Skin epidermis (tissue), 12 donors: ENCODE measurements around the gene F2RL2.
"Not testable (repeated sequence)": the region's sequence is repeated elsewhere in the genome, so short reads cannot be mapped to it uniquely, and the experiment has no call there.

Source experiments
- H3K27ac ChIP-seq, 21 experiments: fragments of 200-600 bp; sonication (generic) in 11 of 21; one replicate each; pipeline ENCODE4 v1.5.0; 2020; ENCODE audit warnings: mild to moderate bottlenecking in 3 of 21, inconsistent platforms in 2 of 21, moderate library complexity in 2 of 21
- H3K4me3 ChIP-seq, 7 experiments: fragments of 200-600 bp; sonication (generic) in 2 of 7; one replicate each; pipeline ENCODE4 v1.5.0; 2020; ENCODE audit warnings: inconsistent platforms in 2 of 7, mild to moderate bottlenecking in 2 of 7, moderate library complexity in 1 of 7

Gene F2RL2

DNA sequence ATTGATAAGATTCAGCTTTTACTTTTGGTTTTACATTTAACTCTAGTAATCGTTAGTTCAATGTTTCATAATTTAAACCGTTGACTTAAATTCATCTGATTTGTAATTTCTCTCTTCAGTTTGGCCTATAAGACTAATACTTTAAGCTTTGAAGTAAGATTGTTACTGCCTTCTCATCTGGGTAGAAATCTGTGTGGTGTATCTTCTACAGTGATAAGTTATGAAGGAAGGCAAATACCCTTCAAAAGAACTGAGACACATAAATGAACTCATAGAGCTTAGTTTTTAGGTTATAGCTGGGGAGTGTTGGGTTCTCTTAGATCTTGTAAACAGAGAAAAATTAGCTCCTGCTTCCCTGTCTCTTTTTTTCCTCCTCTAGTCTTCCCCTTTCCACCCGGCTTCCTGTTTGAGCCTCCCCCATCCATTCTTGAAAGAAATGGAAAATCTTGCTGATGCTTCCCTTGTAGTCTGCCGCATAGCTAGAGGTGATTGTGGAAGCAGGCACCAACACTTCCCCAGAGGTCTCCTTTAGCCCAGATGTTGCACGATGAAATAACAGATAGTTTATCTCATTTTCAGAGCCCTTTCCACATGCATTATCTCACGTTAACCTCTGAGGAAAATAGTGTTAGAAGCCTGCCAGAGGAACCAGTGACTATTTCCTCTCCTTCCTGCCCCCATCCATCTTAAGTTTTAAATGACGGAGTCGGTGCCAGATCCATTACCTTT, 2.0 kb upstream of the F2RL2 start:
- no peak overlapping the region for H3K27ac ChIP-seq
- H3K4me3 ChIP-seq, result no peak overlapping the region

DNA sequence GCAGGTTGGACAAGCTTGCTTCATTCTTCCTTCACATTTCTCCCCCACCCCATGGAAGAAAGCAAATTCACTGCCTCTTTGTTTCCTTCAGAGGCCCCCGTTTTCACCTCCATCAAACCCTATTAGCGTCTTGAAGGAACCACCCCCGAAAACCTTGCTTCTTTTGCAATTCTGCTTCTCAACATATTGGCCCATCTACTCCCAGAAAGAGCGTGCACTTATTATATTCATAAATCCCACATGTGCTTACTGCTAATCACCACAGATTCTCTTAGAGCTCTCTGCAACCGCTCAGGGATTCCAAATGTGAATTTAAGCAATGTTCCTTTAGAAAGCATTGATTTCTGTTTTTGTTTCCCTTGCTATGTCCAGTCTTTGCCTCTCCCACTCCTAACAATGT, 1.1 kb downstream of the F2RL2 start:
- Histone ChIP-seq H3K27ac (peak overlapping the region in 14 of 21 experiments; percentile 7 to 74 (median 52)), H3K4me3 (peak overlapping the region in 3 of 7 experiments; percentile 4 to 25 (median 19))

DNA sequence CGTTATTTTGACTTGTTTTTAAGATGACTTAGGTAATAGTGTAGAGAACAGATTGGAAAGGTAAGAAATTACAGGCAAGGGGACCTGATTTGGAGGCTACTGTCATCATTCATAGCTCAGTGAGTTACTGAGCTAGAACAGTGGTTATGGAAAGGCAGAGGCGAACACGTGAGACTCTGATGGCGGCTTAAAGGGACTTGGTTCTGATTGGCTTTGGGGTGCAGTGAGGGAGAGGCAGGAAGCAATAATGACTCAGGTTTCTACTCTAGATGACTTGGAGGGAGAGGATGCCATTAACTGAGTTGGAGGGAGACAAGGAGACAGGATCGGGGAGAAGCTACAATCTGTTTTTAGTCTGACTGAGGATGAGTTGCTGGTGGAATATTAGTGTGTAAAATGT, 3.0 kb downstream of the F2RL2 start:
- Histone ChIP-seq H3K27ac (no peak overlapping the region), H3K4me3 (no peak overlapping the region)

DNA sequence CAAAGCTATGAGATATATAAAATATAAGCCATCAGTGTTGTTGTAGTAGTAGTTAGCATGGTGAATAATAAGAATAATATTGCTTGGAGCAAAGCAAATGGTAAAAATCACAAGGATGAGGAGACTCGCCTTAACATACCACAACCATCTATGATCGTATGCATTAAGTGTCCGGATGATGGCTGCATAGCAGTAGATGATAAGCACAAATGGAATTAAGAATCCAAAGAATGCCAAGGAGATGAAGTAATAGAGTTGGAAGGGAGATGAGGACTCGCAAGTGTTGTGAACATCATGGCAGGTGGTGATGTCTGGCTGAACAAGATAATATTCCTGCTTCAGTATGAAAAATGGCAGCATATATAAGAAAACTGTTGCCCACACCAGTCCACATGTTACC, 5.5 kb downstream of the F2RL2 start:
- Histone ChIP-seq H3K4me3 (no peak overlapping the region), H3K27ac (no peak overlapping the region)

DNA sequence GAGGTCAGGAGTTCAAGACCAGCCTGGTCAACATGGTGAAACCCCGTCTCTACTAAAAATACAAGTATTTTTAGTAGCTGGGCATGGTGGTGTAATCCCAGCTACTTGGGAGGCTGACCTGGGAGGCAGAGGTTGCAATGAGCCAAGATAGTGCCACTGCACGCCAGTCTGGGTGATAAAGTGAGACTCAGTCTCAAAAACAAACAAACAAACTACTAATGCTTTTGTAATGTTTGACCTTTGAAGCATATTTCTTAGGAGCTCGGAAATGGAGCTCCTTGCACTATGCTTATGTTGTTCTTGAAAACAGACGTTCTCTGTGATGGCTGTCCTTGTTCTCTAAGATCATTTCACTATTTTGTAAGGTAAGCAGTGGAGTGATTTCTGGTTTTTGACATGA, 6.0 kb downstream of the F2RL2 start:
- Histone ChIP-seq H3K4me3 (no peak overlapping the region), H3K27ac (no peak overlapping the region)

DNA sequence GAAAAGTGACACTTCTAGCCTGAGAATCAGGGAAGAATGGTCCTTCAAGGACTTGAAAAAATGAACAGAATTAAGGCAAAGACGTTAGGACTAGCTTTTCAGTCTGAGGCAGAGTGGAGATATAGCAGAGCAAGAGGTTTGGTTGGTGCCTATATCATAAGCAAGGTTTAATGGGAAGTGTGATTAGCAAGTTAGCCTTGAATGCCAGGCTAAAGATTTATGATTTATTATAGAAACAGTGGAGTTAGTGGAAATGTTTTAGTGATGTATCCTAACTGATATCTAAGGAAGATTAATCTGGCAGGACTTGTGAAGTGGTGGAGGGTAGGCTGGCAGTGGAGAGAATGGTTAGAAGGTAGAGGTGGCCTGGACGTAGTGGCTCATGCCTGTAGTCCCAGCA, 7.0 kb downstream of the F2RL2 start:
- Histone ChIP-seq H3K27ac (no peak overlapping the region), H3K4me3 (no peak overlapping the region)

DNA sequence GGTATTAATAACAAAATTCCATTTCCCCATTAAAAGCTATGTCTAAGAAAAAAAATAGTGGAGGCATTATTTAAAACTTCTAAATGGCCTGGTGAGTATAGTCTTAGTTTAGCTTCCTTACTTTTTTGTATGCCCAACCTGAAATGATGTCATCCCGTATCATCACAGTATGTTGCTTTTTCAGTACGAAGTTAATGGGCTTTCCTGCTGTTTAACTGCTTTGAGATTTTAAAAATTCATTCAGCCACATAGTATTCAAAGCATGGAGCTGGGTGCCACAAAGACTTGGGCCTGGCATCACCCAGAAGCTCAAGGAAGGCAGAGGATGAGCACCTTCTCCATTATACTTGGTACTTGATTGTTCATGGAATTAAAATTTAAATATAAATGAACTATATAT, 7.4 kb downstream of the F2RL2 start:
- no peak overlapping the region for H3K4me3 ChIP-seq

DNA sequence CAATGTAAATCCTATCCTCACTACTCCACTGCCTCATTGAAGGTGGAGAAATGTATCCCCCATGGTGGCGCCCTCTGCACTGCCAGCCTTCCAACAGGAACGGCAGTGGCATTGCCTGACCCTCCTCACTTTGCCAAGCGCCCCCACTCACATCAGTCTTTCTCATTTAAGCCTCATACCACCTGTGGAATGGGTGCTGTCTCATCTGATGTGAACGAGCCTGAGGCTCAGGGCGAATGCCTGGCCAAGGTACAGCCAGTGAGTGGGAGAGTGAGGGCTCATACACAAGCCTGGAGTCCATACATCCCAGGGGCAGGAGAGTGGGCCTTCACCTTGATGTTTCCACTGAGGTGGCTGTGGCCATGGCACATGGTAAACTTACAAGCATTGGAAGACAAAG, 10.3 kb downstream of the F2RL2 start:
- no peak overlapping the region for H3K27ac ChIP-seq

More for the DNA sequence above, 7.4 kb downstream of the F2RL2 start:
- no peak overlapping the region for H3K27ac ChIP-seq

DNA sequence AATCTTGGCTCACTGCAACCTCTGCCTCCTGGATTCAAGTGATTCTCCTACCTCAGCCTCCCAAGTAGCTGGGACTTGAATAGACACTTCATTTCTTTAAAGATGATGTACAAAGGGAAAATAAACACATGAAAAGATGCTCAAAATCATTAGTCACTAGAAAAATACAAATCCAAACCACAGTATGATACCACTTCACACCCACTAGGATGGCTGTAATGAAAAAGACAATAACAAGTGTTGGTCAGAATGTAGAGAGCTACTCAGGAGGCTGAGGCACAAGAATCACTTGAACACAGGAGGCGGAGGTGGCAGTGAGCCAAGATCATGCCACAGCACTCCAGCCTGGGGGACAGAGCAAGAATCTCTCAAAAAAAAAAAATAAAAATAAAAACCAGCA, 13.0 kb downstream of the F2RL2 start:
- H3K4me3 ChIP-seq, result no peak overlapping the region
- H3K27ac ChIP-seq, result no peak overlapping the region

More for the DNA sequence above, 10.3 kb downstream of the F2RL2 start:
- no peak overlapping the region for H3K4me3 ChIP-seq

DNA sequence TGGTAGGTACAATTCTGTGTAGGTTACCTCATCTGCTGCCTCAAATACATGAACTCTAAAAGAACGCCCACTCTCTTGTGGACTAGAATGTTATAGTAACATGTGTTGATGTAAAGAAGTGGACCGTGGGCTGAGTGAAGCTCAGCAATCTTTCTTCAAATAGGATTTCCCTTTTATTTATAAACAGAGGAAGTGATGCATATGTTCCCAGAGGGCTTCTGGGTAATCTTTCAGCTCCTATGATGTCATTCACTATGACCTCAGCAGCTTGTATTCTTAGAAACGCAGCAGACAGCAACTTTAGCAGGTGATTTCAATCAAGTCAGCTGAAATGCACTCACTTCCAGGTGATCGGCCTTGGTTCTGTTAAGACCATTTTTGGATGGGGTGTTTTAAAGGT, 14.4 kb downstream of the F2RL2 start:
- Histone ChIP-seq H3K27ac (no peak overlapping the region), H3K4me3 (no peak overlapping the region)

DNA sequence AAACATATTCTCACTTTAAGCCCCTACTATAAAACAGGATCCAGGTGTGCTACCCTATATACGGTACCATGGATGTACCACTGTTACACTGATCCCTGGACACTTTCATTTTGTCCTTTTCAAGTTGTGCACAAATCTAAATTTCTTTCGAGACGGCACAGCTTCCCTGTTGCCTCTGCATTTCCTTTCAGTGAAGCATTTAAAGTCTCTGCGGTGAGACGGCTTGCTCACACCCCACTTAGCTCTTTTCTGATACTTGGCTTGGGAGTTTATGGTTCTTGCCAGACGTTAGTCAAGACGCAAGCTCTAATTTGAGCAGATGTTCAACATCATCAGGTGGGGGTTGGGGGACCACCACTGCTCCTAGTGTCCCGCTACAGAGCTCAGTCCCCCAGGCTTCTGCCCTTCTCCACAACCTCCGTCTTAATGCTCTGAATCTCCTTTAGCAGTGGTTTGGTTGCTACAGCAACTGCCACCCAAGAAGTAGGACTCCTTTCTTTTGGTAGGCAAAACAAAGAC, 15.8 kb downstream of the F2RL2 start:
- peak overlapping the region in 9 of 21 experiments; percentile 9 to 72 (median 41) for H3K27ac ChIP-seq
- no peak overlapping the region for H3K4me3 ChIP-seq

DNA sequence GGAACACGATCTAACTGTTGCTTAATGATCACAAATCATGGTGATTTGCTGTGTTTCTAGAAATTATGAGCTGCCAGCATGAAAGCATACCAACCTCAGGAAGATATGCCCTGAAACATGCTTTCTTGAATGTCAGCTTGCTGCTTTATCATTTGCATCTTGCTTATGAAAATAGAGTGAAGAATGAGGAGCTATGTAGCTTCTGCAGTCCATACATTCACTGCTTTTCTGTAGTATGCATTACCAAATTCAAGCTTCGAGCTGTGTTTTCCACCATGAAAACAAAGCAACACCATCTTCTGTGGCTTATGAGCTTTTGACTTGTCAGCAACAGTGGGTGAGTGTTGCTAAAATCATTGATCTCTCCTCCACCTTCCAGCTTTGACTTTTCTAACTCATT, 16.5 kb downstream of the F2RL2 start:
- peak overlapping the region in 7 of 21 experiments; percentile 11 to 72 (median 44) for H3K27ac ChIP-seq

DNA sequence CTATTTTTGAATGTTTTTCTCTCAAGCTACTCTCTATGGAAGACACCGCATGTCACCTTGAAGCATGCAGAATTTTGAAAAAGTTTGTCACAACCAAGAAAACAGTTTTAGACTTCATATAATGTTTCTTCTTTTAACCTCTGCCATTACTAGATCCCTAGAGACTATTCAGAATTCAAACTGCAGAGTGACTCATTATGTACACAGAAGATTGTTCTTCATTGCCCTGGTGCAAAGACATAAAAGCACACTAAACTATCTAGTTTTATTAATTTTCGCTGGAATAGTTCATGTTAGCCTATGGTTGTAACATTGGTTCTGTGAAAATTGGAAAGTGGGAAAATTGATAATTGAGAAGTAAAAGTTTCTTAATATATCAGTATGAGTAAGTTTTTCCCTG, 18.4 kb downstream of the F2RL2 start:
- H3K27ac ChIP-seq, result no peak overlapping the region
- no peak overlapping the region for H3K4me3 ChIP-seq

More for the DNA sequence above, 16.5 kb downstream of the F2RL2 start:
- H3K4me3 ChIP-seq, result no peak overlapping the region

DNA sequence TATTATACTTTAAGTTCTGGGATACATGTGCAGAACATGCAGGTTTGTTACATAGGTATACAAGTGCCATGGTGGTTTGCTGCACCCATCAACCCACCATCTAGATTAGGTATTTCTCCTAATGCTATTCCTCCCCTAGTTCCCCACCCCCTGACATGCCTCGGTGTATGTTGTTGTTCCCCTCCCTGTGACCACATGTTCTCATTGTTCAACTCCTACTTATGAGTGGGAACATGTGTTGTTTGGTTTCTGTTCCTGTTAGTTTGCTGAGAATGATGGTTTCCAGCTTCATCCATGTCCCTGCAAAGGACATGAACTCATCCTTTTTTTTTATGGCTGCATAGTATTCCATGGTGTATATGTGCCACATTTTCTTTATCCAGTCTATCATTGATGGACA, 19.2 kb downstream of the F2RL2 start:
- not testable (repeated sequence) for H3K4me3 ChIP-seq, H3K27ac ChIP-seq

DNA sequence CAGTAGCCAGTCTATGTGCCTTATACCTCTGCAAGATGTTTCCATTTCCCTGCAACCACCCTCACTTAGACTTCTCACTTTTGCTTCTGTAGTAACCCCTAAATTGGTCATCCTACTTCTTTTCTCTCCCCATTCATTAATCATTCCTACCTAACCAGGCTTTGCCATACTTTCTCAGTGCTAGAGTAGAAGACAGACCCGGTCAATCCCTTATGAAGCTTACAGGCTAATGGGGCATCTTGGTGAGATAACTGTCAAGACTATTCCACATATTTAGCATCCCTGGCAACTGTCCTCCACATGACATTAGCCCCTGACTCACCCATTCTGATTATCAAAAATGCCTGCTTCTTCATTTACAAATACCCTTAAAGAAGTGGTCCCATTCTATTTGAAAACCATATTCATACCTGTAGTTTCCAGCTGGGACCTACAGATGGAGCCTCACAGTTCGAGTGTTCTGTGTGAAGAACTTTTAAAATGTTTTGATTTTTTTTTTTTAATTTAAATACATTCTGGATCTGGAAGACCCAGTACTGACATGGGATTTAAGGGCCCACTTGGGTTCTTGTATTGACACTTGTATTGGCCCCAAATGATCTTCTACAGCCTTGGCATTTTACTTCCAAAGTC, 21.0 kb downstream of the F2RL2 start:
- H3K27ac ChIP-seq, result no peak overlapping the region
- H3K4me3 ChIP-seq, result no peak overlapping the region

DNA sequence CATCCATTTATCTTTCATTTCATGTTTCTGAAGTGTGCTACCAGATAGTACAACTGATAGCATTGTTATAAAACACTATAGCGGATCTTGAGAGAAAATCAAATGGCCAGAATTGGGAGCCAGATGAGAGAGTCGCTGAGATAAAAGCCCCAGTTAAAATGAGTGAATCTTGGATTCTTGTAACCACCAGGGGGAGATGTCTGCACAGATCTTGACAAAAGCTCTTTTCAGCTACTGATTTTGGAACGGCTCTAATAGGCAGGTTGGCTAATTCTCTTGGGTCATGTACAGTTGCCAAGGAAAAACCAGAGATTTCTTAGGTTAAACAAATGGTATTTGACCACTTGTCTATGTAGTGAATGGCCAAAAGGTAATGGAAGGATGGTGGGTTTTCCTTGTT, 21.7 kb downstream of the F2RL2 start:
- H3K4me3 ChIP-seq, result no peak overlapping the region

DNA sequence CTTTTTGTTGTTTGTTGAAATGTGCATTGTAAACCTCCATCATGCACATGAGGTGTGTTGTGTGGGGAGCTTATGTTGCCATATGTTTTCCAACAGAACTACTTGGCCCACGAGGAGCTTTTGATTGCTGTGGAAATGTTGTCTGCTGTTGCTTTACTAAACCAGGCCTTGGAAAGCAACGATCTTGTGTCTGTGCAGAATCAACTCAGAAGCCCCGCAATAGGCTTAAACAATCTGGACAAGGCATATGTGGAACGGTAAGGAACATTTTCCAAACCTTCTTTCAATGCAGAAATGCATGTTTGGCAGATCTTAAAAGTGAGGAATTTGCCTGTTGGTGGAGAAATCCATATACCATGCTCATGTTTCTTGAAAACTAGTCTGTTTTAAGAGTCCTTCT, 22.5 kb downstream of the F2RL2 start:
- no peak overlapping the region for H3K4me3 ChIP-seq
- H3K27ac ChIP-seq, result no peak overlapping the region

More for the DNA sequence above, 21.7 kb downstream of the F2RL2 start:
- H3K27ac ChIP-seq, result no peak overlapping the region

DNA sequence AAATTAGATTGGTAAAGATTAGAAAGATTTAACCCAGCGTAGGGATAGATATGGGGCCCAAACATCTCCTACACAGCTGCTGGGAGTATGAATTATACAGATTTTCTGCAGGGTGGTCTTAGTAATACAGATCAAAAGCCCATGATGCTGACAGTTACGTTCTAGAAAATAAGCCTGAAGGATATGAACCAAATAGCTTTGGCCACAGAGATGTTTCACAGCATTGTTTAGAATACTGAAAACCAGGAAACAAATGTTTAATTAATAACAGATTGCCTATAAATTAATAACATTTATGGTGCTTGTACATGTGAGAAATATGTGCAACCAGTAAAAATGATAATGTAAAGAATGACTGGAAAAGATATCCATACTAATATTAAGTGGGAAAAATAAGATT, 24.7 kb downstream of the F2RL2 start:
- Histone ChIP-seq H3K4me3 (no peak overlapping the region), H3K27ac (no peak overlapping the region)

DNA sequence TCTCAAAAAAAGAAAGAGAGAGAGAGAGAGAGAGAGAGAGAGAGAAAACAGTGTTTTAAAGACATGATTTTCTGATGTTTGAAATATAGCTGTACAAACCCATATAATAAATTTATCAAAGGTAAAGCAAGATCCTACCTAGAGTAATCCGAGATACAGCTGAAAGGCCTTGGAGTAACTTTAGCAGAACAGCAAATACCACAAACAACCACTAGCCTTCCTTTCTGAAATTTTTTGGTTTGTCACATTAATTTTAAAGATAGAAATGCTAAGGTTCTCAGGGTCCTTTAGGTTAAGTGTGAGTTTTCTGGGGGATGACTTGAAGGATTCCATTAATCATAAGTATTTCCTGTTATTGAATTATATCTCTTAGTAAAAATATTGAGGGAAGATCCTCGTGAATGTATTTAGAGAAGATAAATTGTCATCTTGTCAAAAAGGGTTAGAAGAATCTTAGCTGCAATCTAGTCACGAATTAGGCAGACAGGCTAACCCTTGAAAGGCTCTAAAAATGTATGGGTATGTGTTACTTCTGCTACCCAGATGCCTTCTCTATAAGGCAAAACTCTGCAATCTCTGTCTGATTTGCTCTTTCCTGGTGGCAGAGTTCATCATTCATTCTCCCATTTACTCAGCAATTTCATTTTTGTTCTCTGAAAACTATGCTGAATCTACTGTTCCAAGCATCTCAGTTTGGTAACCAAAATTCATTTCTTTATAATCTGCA, 27.3 kb downstream of the F2RL2 start:
- Histone ChIP-seq H3K4me3 (no peak overlapping the region), H3K27ac (no peak overlapping the region)

DNA sequence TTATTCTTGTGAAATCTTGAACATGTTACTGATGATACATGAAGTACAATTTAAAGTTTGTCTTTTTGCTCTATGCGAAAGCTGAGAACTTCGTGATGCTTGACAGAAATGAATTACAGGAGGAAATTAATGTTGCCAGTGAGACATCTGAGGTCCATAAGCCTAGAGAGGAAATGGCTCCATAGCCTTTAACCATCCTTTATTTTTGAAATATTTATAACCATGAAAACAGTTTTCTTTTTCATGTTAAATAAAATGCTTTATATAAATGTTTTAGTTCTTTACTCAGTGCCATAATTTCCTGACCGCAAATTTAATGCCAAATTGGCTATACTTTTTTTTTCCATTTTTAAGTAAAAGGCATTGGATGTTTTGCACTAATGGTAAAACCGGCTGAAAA, 29.1 kb downstream of the F2RL2 start:
- no peak overlapping the region for H3K4me3 ChIP-seq
- H3K27ac ChIP-seq, result no peak overlapping the region

DNA sequence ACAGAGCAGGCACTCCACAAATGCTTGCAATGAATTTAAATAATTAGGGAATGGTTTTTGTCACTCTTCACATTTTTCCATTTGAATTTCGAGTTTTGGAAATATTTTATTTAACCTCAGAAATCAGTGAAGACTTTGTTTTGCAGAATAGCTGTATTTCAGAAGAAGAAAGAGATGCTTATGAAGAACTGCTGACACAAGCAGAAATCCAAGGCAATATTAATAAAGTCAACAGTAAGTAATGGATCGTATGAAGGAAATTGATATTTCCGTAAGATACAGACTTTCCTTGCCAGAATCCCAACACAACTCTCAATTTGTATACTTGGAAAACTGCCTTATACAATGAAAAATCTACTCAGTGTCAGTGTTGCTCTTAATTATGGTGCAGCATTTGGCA, 30.5 kb downstream of the F2RL2 start:
- H3K27ac ChIP-seq, result no peak overlapping the region
- no peak overlapping the region for H3K4me3 ChIP-seq
